H1 (cell line): ENCODE measurements around the gene ACSF2. TPM values are rescaled to one million over a fixed set of nuclear protein-coding genes. Genes with fewer than 3 reads are reported as not detected.

Experiments
- CTCF ChIA-PET: fragments of 300-600 bp; sonication (Branson Sonifier 250); formaldehyde crosslinking; loops from one replicate; lab custom pipeline; 2021; ENCODE audit not compliant: partially characterized antibody; lab: Charles Lee
- POLR2A ChIA-PET: fragments of 300-600 bp; sonication (Branson Sonifier 250); formaldehyde crosslinking; loops from one replicate; lab custom pipeline; 2021; ENCODE audit warnings: inconsistent platforms; ENCODE audit not compliant: partially characterized antibody; lab: Charles Lee
- DNase-seq, 2 experiments: peaks; one replicate each; pipeline versions ENCODE4 v3.0.0 to v3.0.0-alpha.2; 2010 to 2022; ENCODE audit warnings: low spot score in 2 of 2, low read depth in 1 of 2, mixed read lengths in 1 of 2
- FAIRE-seq: peaks from 2 replicates; lab custom pipeline; 2011; peaks lifted over from hg19 to GRCh38; lab: Jason Lieb, UNC
- H2AFZ ChIP-seq: 2 replicates; pipeline ENCODE4 v1.8.1; 2012; ENCODE audit warnings: low read length, inconsistent platforms
- H2AK5ac ChIP-seq: 2 replicates; pipeline ENCODE4 v1.6.1; 2013; ENCODE audit warnings: low read depth, low read length
- H2BK120ac ChIP-seq: replicated peaks from 2 replicates; pipeline ENCODE3; 2013; ENCODE audit warnings: low read depth, low read length, inconsistent platforms
- H2BK12ac ChIP-seq: 2 replicates; pipeline ENCODE4 v1.6.1; 2013; ENCODE audit warnings: low read depth, low read length
- H2BK15ac ChIP-seq: 2 replicates; pipeline ENCODE4 v1.6.1; 2013; ENCODE audit warnings: low read length
- H2BK20ac ChIP-seq: 2 replicates; pipeline ENCODE4 v1.6.1; 2013; ENCODE audit warnings: low read length
- H2BK5ac ChIP-seq: 2 replicates; pipeline ENCODE4 v1.6.1; 2013; ENCODE audit warnings: low read depth, low read length
- H3K14ac ChIP-seq: 2 replicates; pipeline ENCODE4 v1.6.1; 2013; ENCODE audit warnings: inconsistent platforms; ENCODE audit not compliant: insufficient read length
- H3K18ac ChIP-seq: 2 replicates; pipeline ENCODE4 v1.6.1; 2013; ENCODE audit warnings: low read length; ENCODE audit errors: extremely low read depth
- H3K23ac ChIP-seq: 2 replicates; pipeline ENCODE4 v1.6.1; 2013; ENCODE audit warnings: inconsistent platforms; ENCODE audit not compliant: insufficient read length
- H3K23me2 ChIP-seq: 2 replicates; pipeline ENCODE4 v1.6.1; 2013; ENCODE audit warnings: low read depth, low read length
- H3K27ac ChIP-seq: 2 replicates; pipeline ENCODE4 v1.6.1; 2011; ENCODE audit warnings: low read depth, low read length, inconsistent platforms
- H3K27me3 ChIP-seq, 4 experiments: replicated peaks in 1 of 4; 1 replicate in 1 of 4; 2 replicates in 3 of 4; pipeline versions ENCODE4 v1.6.1 to v1.8.1; 2011 to 2013; ENCODE audit warnings: low read length in 3 of 4, mild to moderate bottlenecking in 3 of 4, inconsistent platforms in 2 of 4, mixed read lengths in 2 of 4, moderate library complexity in 1 of 4; ENCODE audit not compliant: control insufficient read depth in 3 of 4, insufficient read depth in 3 of 4; ENCODE audit errors: extremely low read depth in 1 of 4
- H3K36me3 ChIP-seq, 4 experiments: 2 replicates each; pipeline versions ENCODE4 v1.6.1 to v1.8.1; 2011 to 2013; ENCODE audit warnings: mild to moderate bottlenecking in 4 of 4, low read length in 3 of 4, moderate library complexity in 2 of 4, control low read depth in 1 of 4, inconsistent platforms in 1 of 4; ENCODE audit not compliant: insufficient read depth in 4 of 4, control insufficient read depth in 2 of 4
- H3K4ac ChIP-seq: replicated peaks from 2 replicates; pipeline ENCODE3; 2013; ENCODE audit warnings: low read length, low read depth, mixed read lengths, inconsistent platforms; ENCODE audit not compliant: insufficient read length
- H3K4me1 ChIP-seq, 4 experiments: replicated peaks in 1 of 4; 1 replicate in 1 of 4; 2 replicates in 3 of 4; pipeline versions ENCODE4 v1.6.1 to v1.8.1; 2011 to 2013; ENCODE audit warnings: low read length in 3 of 4, inconsistent platforms in 2 of 4, mixed read lengths in 1 of 4; ENCODE audit not compliant: insufficient read depth in 4 of 4, control insufficient read depth in 3 of 4
- H3K4me2 ChIP-seq, 2 experiments: 2 replicates each; pipeline versions ENCODE4 v1.6.1 to v1.8.1; 2011 to 2013; ENCODE audit warnings: low read depth in 2 of 2, low read length in 2 of 2, control low read depth in 1 of 2, inconsistent platforms in 1 of 2, mild to moderate bottlenecking in 1 of 2; ENCODE audit not compliant: insufficient read depth in 1 of 2
- H3K4me3 ChIP-seq, 4 experiments: fragments of 200-600, 300-600 bp in 1 of 4; sonication (generic), shearing (Covaris generic), sonication (Bioruptor Twin) in 1 of 4; 2 replicates each; pipeline versions ENCODE4 v1.5.1 to v1.8.1; 2011 to 2016; ENCODE audit warnings: low read length in 4 of 4, low read depth in 3 of 4, control low read depth in 2 of 4, inconsistent platforms in 2 of 4, mild to moderate bottlenecking in 2 of 4, mixed read lengths in 1 of 4, moderate library complexity in 1 of 4; ENCODE audit not compliant: insufficient read depth in 2 of 4; ENCODE audit errors: extremely low read depth in 1 of 4
- H3K56ac ChIP-seq: replicated peaks from 2 replicates; pipeline ENCODE3; 2013; ENCODE audit warnings: low read depth, mild to moderate bottlenecking, mixed read lengths, low read length, inconsistent platforms; ENCODE audit not compliant: insufficient read length
- H3K79me1 ChIP-seq: 2 replicates; pipeline ENCODE4 v1.6.1; 2013; ENCODE audit warnings: low read depth, low read length, control low read depth
- H3K79me2 ChIP-seq, 2 experiments: 2 replicates each; pipeline versions ENCODE4 v1.6.1 to v1.8.1; 2012 to 2013; ENCODE audit warnings: low read length in 2 of 2, mild to moderate bottlenecking in 2 of 2, inconsistent platforms in 1 of 2; ENCODE audit not compliant: insufficient read depth in 2 of 2, control insufficient read depth in 1 of 2
- H3K9ac ChIP-seq, 4 experiments: replicated peaks in 1 of 4; 1 replicate in 1 of 4; 2 replicates in 3 of 4; pipeline versions ENCODE4 v1.6.1 to v1.8.1; 2011 to 2013; ENCODE audit warnings: low read depth in 3 of 4, low read length in 3 of 4, control low read depth in 2 of 4, mild to moderate bottlenecking in 2 of 4, moderate library complexity in 2 of 4, inconsistent platforms in 1 of 4; ENCODE audit errors: extremely low read depth in 1 of 4
- H3K9me3 ChIP-seq, 2 experiments: 2 replicates each; pipeline versions ENCODE4 v1.6.1 to v1.8.1; 2012 to 2013; ENCODE audit warnings: mild to moderate bottlenecking in 2 of 2, moderate library complexity in 2 of 2, control low read depth in 1 of 2, inconsistent platforms in 1 of 2, low read depth in 1 of 2, low read length in 1 of 2, mixed read lengths in 1 of 2; ENCODE audit not compliant: insufficient read depth in 2 of 2
- H4K20me1 ChIP-seq, 2 experiments: replicated peaks in 1 of 2; 2 replicates each; pipeline versions ENCODE3 to v1.8.1; 2011 to 2013; ENCODE audit warnings: inconsistent platforms in 2 of 2, low read length in 2 of 2, mild to moderate bottlenecking in 1 of 2; ENCODE audit not compliant: insufficient read depth in 2 of 2, control insufficient read depth in 1 of 2
- H4K5ac ChIP-seq: 2 replicates; pipeline ENCODE4 v1.6.1; 2013; ENCODE audit warnings: low read length, low read depth, mixed read lengths, inconsistent platforms; ENCODE audit not compliant: insufficient read length
- H4K8ac ChIP-seq: 2 replicates; pipeline ENCODE4 v1.8.0; 2013; ENCODE audit warnings: mild to moderate bottlenecking, moderate library complexity, low read length, inconsistent platforms; ENCODE audit not compliant: insufficient read depth; ENCODE audit errors: extremely low read depth
- H4K91ac ChIP-seq: replicated peaks from 2 replicates; pipeline ENCODE3; 2013; ENCODE audit warnings: low read length, mixed read lengths, inconsistent platforms; ENCODE audit not compliant: insufficient read length
- HDAC6 ChIP-seq: IDR thresholded peaks from one replicate; pipeline ENCODE4 v1.7.1; 2012; ENCODE audit warnings: low read depth, mild to moderate bottlenecking, inconsistent platforms, low read length, moderate library complexity
- JUND ChIP-seq: IDR thresholded peaks from 2 replicates; pipeline ENCODE4 v1.6.1; 2011; ENCODE audit warnings: mild to moderate bottlenecking, improper control_type of control experiment, low read length
- PHF8 ChIP-seq: fragments of 200-600 bp; sonication (generic); conservative IDR thresholded peaks from 2 replicates; pipeline ENCODE4 v1.7.1; 2012; ENCODE audit warnings: low read depth, mild to moderate bottlenecking, inconsistent platforms, low read length, moderate library complexity
- POU5F1 ChIP-seq: IDR thresholded peaks from 2 replicates; pipeline ENCODE4 v1.6.1; 2011; ENCODE audit warnings: low read depth, mild to moderate bottlenecking, low read length, moderate library complexity
- RAD21 ChIP-seq, 2 experiments: IDR thresholded peaks in 1 of 2; conservative IDR thresholded peaks in 1 of 2; 2 replicates each; pipeline ENCODE4 v1.6.1; 2011; ENCODE audit warnings: low read depth in 2 of 2, low read length in 2 of 2, improper control_type of control experiment in 1 of 2, inconsistent platforms in 1 of 2, mild to moderate bottlenecking in 1 of 2, moderate library complexity in 1 of 2
- RXRA ChIP-seq: IDR thresholded peaks from 2 replicates; pipeline ENCODE4 v1.6.1; 2011; ENCODE audit warnings: low read depth, mild to moderate bottlenecking, low read length, moderate library complexity; ENCODE audit not compliant: insufficient read depth
- SAP30 ChIP-seq: fragments of 300-600 bp; sonication (generic); IDR thresholded peaks from 2 replicates; pipeline ENCODE4 v1.7.1; 2012; ENCODE audit warnings: low read length, moderate library complexity, mild to moderate bottlenecking, inconsistent platforms; ENCODE audit not compliant: insufficient read depth, insufficient replicate concordance
- SIRT6 ChIP-seq: IDR thresholded peaks from one replicate; pipeline ENCODE4 v1.7.1; 2012; ENCODE audit warnings: low read length, inconsistent platforms
- ZNF274 ChIP-seq: IDR thresholded peaks from 2 replicates; pipeline ENCODE4 v1.7.0; 2012; ENCODE audit warnings: low read length, borderline replicate concordance; ENCODE audit errors: extremely low read depth
- WGBS, 2 experiments: shearing (Covaris generic) in 1 of 2; methylation state at CpG; one replicate each; pipeline versions ENCODE4 v1.1.6 to v1.1.7; 2013 to 2015; ENCODE audit warnings: low lambda C conversion rate in 2 of 2, mixed read lengths in 2 of 2, inconsistent platforms in 1 of 2, low coverage in 1 of 2, missing lambda C conversion rate in 1 of 2; ENCODE audit not compliant: insufficient replicate concordance in 2 of 2, insufficient coverage in 1 of 2, insufficient read length in 1 of 2; ENCODE audit errors: extremely low coverage in 1 of 2, missing lambda C conversion rate in 1 of 2; 5-methylcytosine and 5-hydroxymethylcytosine counted together
- polyA plus RNA-seq, 7 experiments: library from polyadenylated mRNA; depleted of rRNA in 3 of 7; stranded (reverse) in 5 of 7; unstranded in 2 of 7; fragments of >200 nt in 5 of 7; fragments of 200-250 nt in 2 of 7; gene quantifications; 1 replicate in 5 of 7; 2 replicates in 1 of 7; 4 replicates in 1 of 7; pipeline versions ENCODE4 v1.2.1 to v1.2.3, GENCODE V29; 2011 to 2013; ENCODE audit warnings: missing spikeins in 2 of 7, mixed read lengths in 2 of 7
- total RNA-seq: library from RNA; stranded (reverse); fragmentation: NEBNext Ultra II Directional; extraction: Animal tissue kit (Norgen Biotek cat#: 25700); gene quantifications from 2 replicates; pipeline ENCODE4 v1.2.1, GENCODE V29; 2021
- TF ChIP-seq, protein P1 (sequence below): IDR thresholded peaks from 2 replicates; pipeline ENCODE4 v1.6.1; 2012; ENCODE audit warnings: inconsistent platforms
- TF ChIP-seq, protein P2 (sequence below): IDR thresholded peaks from 2 replicates; pipeline ENCODE4 v1.6.1; 2012; ENCODE audit warnings: inconsistent platforms

ACSF2 gene
- total and polyA plus RNA-seq, 2 of the 8 experiments (the other 6 are each of a cell fraction or from before 2014, with no cell fraction given), result 14.5 to 16.3 TPM

DNA sequence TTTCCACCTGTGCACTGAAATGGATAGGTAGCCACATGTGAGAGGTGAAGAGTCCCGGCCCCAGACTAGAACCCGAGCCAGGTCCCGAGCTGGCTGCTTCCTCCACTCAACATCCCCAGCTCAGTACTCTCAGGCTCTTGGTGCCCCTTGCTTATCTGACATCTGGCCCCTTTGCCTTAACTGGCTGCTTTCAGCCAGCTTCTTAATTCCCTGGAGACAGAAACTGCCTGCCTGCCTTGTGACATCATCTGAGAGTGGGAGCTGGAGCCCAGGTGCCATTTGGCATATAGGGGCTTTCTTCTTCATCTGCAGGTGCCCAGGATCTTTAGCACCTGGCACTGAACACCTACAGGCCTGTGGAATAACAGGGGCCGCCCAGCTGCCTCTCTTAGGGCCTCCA, 33.7 kb downstream of the ACSF2 start:
- H3K27me3 ChIP-seq, result no peaks in the 10 kb centered on the region
- no peak overlapping the region for H2BK15ac ChIP-seq
- H3K23me2 ChIP-seq, result no peaks in the 10 kb centered on the region
- H3K4ac ChIP-seq, result no peak overlapping the region
- no peak overlapping the region for H3K23ac ChIP-seq
- no peak overlapping the region for H4K5ac ChIP-seq
- no peak overlapping the region for H2BK5ac ChIP-seq
- peaks cover 0 to 3% of the 10 kb centered on the region in 2 experiments for H4K20me1 ChIP-seq
- H3K4me1 ChIP-seq, result no peaks in the 10 kb centered on the region
- H4K91ac ChIP-seq, result no peak overlapping the region
- no peak overlapping the region for H2BK12ac ChIP-seq
- no peak for FAIRE-seq
- DNase-seq, result no peak
- POLR2A ChIA-PET, result interaction anchor here (0.9 kb wide), 1 partner anchor 8 kb away, joined by 3 read pairs; no protein-coding TSS in a partner anchor
- H2AK5ac ChIP-seq, result no peak overlapping the region
- H3K14ac ChIP-seq, result no peak overlapping the region
- no peak overlapping the region for H3K18ac ChIP-seq
- H3K27ac ChIP-seq, result no peak overlapping the region
- no peak overlapping the region for H3K56ac ChIP-seq
- H3K9ac ChIP-seq, result no peak overlapping the region
- H2BK20ac ChIP-seq, result no peak overlapping the region
- H4K8ac ChIP-seq, result no peak overlapping the region
- H3K79me2 ChIP-seq, result no peaks in the 10 kb centered on the region
- no peak overlapping the region for H3K4me3 ChIP-seq
- H3K9me3 ChIP-seq, result no peaks in the 10 kb centered on the region
- WGBS, 2 experiments, result 81% methylated on average over 4 of the region's 4 CpGs; no CpG with 5 or more reads in 1 of the 2 experiments
- H3K79me1 ChIP-seq, result no peaks in the 10 kb centered on the region
- H3K36me3 ChIP-seq, result no peaks in the 10 kb centered on the region; a peak in 1 of 8 replicates
- no peak overlapping the region for H2BK120ac ChIP-seq
- H2AFZ ChIP-seq, result no peak overlapping the region
- CTCF ChIA-PET, result interaction anchor here (0.7 to 4.1 kb wide), 2 partner anchors 13 to 63 kb away, joined by 3 to 22 read pairs; partner anchors contain the start of gene LRRC59
- H3K4me2 ChIP-seq, result no peak overlapping the region
- TF ChIP-seq JUND, result no peak
- TF ChIP-seq, protein P1, sequence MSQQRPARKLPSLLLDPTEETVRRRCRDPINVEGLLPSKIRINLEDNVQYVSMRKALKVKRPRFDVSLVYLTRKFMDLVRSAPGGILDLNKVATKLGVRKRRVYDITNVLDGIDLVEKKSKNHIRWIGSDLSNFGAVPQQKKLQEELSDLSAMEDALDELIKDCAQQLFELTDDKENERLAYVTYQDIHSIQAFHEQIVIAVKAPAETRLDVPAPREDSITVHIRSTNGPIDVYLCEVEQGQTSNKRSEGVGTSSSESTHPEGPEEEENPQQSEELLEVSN, result no peak
- no peak for TF ChIP-seq SIRT6
- no peak for TF ChIP-seq ZNF274
- no peak for TF ChIP-seq HDAC6
- no peak for TF ChIP-seq SAP30
- TF ChIP-seq, protein P2, sequence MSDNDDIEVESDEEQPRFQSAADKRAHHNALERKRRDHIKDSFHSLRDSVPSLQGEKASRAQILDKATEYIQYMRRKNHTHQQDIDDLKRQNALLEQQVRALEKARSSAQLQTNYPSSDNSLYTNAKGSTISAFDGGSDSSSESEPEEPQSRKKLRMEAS, result no peak
- no peak for TF ChIP-seq RXRA
- no peak for TF ChIP-seq POU5F1
- TF ChIP-seq PHF8, result no peak
- no peak for TF ChIP-seq RAD21 (IDR thresholded peaks at IDR 0.05 in 1 of 2, conservative IDR thresholded peaks at IDR 0.05 in 1 of 2; ENCODE audit: low read depth in 2 of 2, low read length in 2 of 2)
